Activated CD8-positive, alpha-beta memory T cell treated with anti-CD3 and anti-CD28 coated beads for 24 hours (primary cell): ENCODE measurements around the gene RIT1.

ENCODE experiments used
- DNase-seq: peaks from one replicate; pipeline ENCODE4 v3.0.0-alpha.2; 2020

Gene RIT1

DNA sequence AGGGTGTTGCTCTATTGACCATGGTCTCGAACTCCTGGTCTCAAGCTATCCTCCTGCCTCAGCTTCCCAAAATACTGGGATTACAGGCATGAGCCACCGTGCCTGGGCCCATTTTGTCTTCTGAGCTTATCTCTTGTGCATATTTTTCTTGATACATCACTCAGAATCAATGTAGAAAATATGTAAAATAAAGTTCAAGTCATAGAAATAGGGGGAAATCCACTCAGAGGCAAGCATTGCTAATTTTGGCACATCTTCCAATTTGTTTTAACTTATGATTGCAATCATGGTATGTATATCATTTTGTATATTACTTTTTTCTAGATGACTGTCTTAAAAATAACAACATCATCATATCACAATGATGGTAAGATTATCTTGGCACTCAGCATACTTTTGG is 21.6 kb downstream of the RIT1 start:
- no peak for DNase-seq

- DNase-seq, result no peak
Observed at GRCh38 chr1:155888481-155888880, 22.7 kb downstream of the RIT1 start.

- DNase-seq, result no peak
Observed at GRCh38 chr1:155884982-155885381, 26.2 kb downstream of the RIT1 start.

DNA sequence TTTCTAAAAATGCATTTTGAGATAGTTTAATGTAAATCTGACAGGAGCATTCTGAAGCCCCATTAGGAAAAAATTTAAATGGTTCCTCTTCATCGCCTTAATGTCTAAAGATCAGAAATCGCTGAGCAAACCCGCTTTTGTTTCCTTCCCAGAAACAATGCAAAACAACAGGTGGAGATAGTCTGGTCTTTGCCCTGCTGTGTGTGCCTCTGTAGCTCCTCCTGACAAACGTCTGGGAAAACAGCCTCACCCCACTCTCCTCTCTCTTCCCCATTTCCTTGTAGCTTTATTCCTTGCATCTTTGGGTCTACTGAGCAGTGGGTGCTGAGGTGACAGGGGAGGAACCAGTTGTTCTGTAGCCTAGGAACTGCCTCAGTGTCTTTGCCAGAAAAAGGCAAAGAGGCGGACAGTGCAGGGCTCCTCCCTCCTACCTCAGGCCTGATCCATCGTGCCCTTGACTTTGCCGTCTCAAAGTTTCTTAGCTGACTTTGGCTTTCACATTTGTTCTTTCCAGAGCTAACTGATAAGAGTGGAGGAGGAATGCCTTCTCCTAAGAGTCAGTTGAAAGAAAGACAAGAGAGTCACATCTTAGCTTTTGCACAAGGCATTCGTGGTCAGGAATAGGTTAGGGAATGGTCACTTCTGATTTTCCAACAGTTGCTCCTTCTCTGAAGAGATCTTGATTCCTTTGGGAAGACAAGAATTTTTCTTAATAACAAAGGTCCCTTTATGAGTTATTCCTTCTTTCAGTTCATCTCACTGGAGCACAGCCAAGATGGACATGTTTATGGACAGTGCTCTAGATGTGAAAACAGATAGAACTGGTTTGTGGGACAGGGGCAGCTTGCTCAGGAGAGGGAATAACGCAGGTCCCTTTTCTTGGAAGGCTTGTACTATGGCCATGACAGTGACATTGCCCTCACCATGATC is 26.9 kb downstream of the RIT1 start:
- DNase-seq, result no peak

GRCh38 chr1:155882766-155883165 is 28.4 kb downstream of the RIT1 start:
- DNase-seq, result no peak

- DNase-seq, result no peak
Observed at GRCh38 chr1:155882235-155882634, 28.9 kb downstream of the RIT1 start.

DNA sequence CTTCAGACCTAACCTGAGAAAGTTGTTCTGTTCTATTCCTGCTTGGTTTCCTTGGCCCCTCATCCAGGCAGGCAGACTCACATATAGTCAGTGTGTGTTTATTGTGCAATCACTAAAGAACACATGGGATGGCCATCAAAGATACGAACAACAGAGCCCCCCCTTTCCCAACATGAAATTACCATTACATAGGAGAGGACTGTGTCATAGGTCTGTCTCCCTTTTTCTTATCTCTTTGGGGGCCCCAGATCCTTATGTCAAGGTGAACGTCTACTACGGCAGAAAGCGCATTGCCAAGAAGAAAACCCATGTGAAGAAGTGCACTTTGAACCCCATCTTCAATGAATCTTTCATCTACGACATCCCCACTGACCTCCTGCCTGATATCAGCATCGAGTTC is 30.2 kb downstream of the RIT1 start:
- no peak for DNase-seq

DNA sequence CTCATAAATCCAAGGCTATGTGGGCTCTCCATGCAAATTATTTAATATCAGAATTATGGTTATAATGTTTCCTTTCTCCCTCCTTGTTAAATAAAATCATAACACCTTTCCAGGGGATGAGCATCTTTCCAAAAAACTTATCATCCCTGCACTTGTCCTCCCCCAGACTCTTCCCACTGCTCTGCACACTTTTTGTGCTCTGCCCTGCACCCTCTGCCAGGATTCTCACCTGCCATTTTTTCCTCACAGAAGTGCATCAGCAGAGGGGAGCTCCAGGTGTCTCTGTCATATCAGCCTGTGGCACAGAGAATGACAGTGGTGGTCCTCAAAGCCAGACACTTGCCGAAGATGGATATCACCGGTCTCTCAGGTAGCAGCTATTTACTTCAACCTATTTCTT is 30.9 kb downstream of the RIT1 start:
- DNase-seq, result no peak

- DNase-seq, result no peak
Observed at GRCh38 chr1:155877945-155878344, 33.2 kb downstream of the RIT1 start.

DNA sequence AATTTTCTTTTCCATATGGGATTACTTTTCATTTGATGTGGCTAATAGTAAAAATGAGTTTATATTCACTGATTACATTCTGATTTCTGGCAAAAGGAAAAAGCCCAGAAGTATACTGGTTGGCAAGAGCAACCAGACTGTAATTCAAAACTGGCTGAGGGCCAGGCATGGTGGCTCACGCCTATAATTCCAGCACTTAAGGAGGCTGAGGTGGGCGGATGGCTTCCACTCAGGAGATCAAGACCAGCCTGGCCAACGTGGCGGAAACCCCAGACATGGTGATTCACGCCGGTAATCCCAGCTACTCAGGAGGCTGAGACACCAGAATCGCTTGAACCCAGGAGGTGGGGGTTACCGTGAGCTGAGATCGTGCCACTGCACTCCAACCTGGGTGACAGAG is 37.3 kb downstream of the RIT1 start:
- no peak for DNase-seq

DNA sequence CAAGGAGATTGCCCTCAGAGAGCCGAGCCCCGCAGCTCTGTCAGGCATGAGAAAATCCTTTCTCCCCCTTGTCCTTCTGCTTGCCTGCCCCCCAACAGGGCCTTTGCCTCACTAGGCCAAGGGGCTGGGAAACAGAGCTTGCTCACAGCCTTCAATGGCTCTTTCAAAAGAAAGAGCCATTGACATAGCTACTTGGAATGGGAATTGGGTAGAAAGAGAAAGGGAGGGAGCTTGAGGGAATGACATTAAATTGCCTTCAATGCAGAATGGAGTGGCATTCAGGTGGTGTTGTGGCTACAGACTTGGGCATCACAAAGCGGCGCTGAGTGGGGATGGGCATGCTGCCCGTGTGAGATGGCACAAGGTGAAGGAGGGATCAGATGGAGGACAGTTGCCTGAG is 38.6 kb downstream of the RIT1 start:
- DNase-seq, result no peak

- DNase-seq, result no peak
Observed at GRCh38 chr1:155871390-155871789, 39.8 kb downstream of the RIT1 start.

DNA sequence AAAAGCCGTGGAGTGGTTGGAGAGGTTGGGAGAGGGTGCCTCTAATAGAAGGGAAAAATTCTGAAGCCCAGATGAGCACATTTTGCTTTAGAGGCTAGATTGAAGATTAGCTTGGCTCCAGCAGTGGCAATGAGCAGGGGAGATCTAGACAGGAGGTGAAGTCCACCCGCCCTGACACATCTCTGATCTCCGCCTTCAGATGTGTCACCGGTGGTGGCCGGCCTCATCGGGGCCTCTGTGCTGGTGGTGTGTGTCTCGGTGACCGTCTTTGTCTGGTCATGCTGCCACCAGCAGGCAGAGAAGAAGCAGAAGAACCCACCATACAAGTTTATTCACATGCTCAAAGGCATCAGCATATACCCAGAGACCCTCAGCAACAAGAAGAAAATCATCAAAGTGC is 43.4 kb downstream of the RIT1 start:
- no peak for DNase-seq

- no peak for DNase-seq
Observed at GRCh38 chr1:155864393-155864792, 46.8 kb downstream of the RIT1 start.

- DNase-seq, result no peak
Observed at GRCh38 chr1:155861896-155862295, 49.3 kb downstream of the RIT1 start.

- no peak for DNase-seq
Observed at GRCh38 chr1:155860970-155861510, 50.1 kb downstream of the RIT1 start.

GRCh38 chr1:155859881-155860871 is 51.0 kb downstream of the RIT1 start:
- peak; percentile 80 for DNase-seq

- peak; percentile 96 for DNase-seq
Observed at GRCh38 chr1:155859234-155859829, 51.8 kb downstream of the RIT1 start, which contains the start of gene SYT11. TSS of gene SYT11 (plus strand) at chr1:155859567. CDS start at chr1:155859762, 195 bp downstream.

DNA sequence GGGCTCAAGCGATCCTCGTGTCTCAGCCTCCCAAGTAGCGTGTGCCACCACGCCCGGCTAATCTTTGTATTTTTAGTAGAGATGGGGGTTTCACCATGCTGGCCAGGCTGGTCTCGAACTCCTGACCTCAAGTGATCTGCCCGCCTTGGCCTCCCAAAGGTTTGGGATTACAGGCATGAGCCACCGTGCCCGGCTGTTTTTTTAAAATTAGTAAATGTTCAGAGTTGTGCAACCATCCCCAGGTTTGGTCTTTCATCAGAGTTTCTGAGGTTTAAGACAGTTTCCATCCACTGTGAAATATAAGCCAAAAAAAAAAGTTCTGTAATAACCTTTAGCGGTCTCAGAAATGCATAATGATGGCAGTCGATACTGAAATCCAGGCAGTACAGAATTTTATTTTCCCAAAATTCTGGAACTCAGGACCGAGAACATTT is 52.3 kb downstream of the RIT1 start:
- peak; percentile 71 for DNase-seq

DNA sequence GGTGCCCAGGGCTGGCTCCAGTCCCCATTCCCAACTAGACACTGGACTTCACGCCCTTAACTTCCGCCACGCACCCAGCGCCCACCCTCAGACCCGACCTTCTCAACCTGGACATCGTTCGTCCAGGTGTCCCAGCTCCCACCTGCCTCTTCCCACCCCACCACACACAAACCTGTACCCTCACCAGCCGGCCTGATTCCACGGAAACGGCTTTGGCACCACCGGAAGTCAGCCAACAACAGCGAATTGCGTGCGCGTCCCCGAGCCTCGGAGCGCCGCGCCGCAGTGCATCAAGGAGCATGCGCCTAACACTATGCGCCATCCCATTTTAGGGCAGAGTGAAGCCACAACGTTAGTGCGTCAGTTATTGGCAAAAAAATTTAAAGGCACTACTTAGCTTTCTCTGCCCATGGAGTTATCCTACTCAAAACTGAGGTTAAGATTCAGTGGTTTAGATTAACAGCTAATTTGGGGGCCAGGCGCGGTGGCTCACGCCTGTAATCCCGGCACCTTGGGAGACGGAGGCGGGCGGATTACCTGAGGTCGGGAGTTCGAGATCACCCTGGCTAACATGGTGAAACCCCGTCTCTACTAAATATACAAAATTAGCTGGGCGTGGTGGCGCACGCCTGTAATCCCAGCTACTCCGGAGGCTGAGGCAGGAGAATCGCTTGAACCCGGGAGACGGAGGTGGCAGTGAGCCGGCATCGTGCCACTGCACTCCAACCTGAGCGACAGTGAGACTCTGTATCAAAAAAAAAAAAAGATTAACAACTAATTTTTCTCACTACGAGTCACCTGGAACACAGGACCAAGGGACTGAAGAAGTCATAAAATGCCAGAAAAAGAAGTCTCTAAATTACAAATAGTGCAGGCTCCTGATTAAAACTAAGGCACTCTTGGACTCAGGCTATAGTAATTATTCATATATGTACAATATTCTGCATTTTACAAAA is 53.9 kb downstream of the RIT1 start, which contains the start of gene GON4L:
Gene GON4L (minus strand): TSS at position 240 of the 956 bp plus-strand sequence. CDS start 3,434 bp downstream, outside the sequence.
- DNase-seq, result peak; percentile 91

DNA sequence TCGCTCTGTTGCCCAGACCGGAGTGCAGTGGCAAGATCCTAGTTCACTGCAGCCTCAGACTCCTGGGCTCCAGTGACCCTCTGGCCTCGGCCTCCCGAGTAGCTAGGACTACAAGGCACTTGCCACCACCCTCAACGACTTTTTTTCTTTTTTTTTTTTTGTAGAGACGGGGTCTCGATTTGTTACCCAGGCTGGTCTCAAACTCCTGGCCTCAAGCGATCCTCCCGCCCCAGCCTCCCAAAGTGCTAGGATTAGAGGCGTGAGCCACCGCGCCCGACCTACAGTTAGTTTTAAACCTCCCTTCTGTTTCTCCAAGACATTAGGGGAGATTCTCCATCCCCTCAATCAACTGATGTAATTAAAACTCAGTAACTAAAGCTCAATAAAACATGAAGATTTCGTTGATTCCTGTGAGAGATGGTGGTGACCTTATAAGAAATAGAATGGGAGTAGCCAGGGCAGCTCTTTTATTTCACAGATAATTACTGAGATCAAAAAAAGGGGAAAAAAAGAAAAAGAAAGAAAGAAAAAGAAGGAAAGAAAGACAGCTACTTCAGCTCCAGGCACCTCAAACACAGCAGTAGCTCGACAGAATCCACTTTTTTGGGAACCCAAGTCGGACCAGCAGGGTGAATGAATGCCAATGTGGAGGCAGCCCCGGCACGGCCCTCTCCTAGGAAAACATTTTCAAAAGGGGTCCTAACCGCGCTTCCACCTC is 54.7 kb downstream of the RIT1 start:
- DNase-seq, result no peak
